ENCODE results near the gene ZNF19. TPM values are rescaled to one million over a fixed set of nuclear protein-coding genes. Genes with fewer than 3 reads are reported as not detected.
"Not testable (repeated sequence)": the region's sequence is repeated elsewhere in the genome, so short reads cannot be mapped to it uniquely, and the experiment has no call there.

Gene ZNF19
- polyA plus RNA-seq, 1 experiment: 1.6 TPM

GRCh38 chr16:71514476-71514875 is 25.4 kb upstream of the ZNF19 start:
- H3K4me3 ChIP-seq (ENCODE audit: low read depth, low read length): no peak overlapping the region
- no peaks in the 10 kb centered on the region for H3K36me3 ChIP-seq (ENCODE audit: control insufficient read depth, insufficient read depth, low read length)
- TF ChIP-seq, protein P1, sequence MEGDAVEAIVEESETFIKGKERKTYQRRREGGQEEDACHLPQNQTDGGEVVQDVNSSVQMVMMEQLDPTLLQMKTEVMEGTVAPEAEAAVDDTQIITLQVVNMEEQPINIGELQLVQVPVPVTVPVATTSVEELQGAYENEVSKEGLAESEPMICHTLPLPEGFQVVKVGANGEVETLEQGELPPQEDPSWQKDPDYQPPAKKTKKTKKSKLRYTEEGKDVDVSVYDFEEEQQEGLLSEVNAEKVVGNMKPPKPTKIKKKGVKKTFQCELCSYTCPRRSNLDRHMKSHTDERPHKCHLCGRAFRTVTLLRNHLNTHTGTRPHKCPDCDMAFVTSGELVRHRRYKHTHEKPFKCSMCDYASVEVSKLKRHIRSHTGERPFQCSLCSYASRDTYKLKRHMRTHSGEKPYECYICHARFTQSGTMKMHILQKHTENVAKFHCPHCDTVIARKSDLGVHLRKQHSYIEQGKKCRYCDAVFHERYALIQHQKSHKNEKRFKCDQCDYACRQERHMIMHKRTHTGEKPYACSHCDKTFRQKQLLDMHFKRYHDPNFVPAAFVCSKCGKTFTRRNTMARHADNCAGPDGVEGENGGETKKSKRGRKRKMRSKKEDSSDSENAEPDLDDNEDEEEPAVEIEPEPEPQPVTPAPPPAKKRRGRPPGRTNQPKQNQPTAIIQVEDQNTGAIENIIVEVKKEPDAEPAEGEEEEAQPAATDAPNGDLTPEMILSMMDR (IDR thresholded peaks at IDR 0.05; ENCODE audit: insufficient read depth, low read depth, low read length): no peak
- CTCF ChIA-PET: no interaction called here
- H3K27me3 ChIP-seq (ENCODE audit: control insufficient read depth, insufficient read depth, low read length): peaks cover 2% of the 10 kb centered on the region; the same call in 1 of the 2 replicates
- DNase-seq (ENCODE audit: low read depth): no peak
- POLR2A ChIA-PET: no interaction called here

DNA sequence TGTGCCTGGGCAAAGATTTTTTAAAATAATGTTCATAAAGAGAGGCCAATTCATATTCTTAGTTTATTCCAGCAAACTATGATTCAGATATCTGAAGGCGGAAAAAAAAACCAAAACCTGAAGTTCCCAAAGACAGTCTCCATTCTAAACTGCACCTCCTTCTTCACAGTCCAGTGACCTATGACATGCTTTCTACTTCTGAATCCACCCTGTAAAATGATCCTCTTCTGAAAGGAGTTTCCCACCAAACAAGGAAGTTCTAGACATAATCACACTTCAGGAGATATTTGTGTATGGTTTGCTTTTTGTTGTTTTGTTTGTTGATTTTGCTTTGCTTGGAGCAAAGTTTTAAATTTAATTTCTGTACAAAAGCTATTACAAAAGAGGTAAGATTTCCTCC is 24.2 kb upstream of the ZNF19 start:
- DNase-seq (ENCODE audit: low read depth): no peak
- Histone ChIP-seq H3K27me3 (ENCODE audit: control insufficient read depth, insufficient read depth, low read length) (peaks cover 2% of the 10 kb centered on the region; the same call in 1 of the 2 replicates), H3K4me3 (ENCODE audit: low read depth, low read length) (no peak overlapping the region), H3K36me3 (ENCODE audit: control insufficient read depth, insufficient read depth, low read length) (no peaks in the 10 kb centered on the region)
- CTCF ChIA-PET: interaction anchor here (0.8 kb wide), 1 partner anchor 98 kb away, joined by 3 read pairs; no protein-coding TSS in a partner anchor
- POLR2A ChIA-PET: interaction anchor here (0.7 kb wide), 1 partner anchor 959 kb away, joined by 4 read pairs; no protein-coding TSS in a partner anchor
- TF ChIP-seq, protein P1 (IDR thresholded peaks at IDR 0.05; ENCODE audit: insufficient read depth, low read depth, low read length): no peak

DNA sequence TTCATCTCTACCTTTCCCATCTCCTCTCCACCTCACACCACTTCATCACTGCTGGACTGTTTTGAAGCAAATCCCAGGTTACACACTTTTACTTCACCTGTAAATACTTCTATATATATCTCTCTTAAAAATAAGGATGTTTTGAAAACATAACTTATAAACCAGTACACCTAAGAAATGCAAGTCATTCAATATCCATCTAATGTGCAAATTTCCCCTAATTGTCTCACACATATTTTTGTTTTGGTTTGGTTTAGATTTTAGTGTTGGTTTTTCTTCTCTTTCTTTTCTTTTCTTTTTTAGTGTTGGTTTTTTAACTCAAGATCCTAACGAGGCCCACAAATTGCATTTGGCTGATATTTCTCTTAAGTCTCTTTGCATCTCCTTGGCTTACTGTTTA is 17.9 kb upstream of the ZNF19 start:
- CTCF ChIA-PET: interaction anchor here (1.5 kb wide), 1 partner anchor 94 kb away, joined by 6 read pairs; no protein-coding TSS in a partner anchor
- no peak for DNase-seq (ENCODE audit: low read depth)
- POLR2A ChIA-PET: no interaction called here
- H3K4me3 ChIP-seq (ENCODE audit: low read depth, low read length): no peak overlapping the region
- no peaks in the 10 kb centered on the region for H3K27me3 ChIP-seq (ENCODE audit: control insufficient read depth, insufficient read depth, low read length)
- no peaks in the 10 kb centered on the region for H3K36me3 ChIP-seq (ENCODE audit: control insufficient read depth, insufficient read depth, low read length)
- TF ChIP-seq, protein P1 (IDR thresholded peaks at IDR 0.05; ENCODE audit: insufficient read depth, low read depth, low read length): no peak

GRCh38 chr16:71504901-71505300 is 15.8 kb upstream of the ZNF19 start:
- no peaks in the 10 kb centered on the region for H3K27me3 ChIP-seq (ENCODE audit: control insufficient read depth, insufficient read depth, low read length)
- H3K36me3 ChIP-seq (ENCODE audit: control insufficient read depth, insufficient read depth, low read length): no peaks in the 10 kb centered on the region
- CTCF ChIA-PET: no interaction called here
- no peak overlapping the region for H3K4me3 ChIP-seq (ENCODE audit: low read depth, low read length)
- TF ChIP-seq, protein P1 (IDR thresholded peaks at IDR 0.05; ENCODE audit: insufficient read depth, low read depth, low read length): no peak
- DNase-seq (ENCODE audit: low read depth): no peak
- POLR2A ChIA-PET: no interaction called here

- POLR2A ChIA-PET; H3K4me3 ChIP-seq (ENCODE audit: low read depth, low read length); H3K27me3 ChIP-seq (ENCODE audit: control insufficient read depth, insufficient read depth, low read length); DNase-seq (ENCODE audit: low read depth); H3K36me3 ChIP-seq (ENCODE audit: control insufficient read depth, insufficient read depth, low read length): not testable (repeated sequence)
- CTCF ChIA-PET: interaction anchor here (1.0 kb wide), 1 partner anchor 91 kb away, joined by 4 read pairs; no protein-coding TSS in a partner anchor
These were observed 14.9 kb upstream of the ZNF19 start for GRCh38 chr16:71504051-71504450.

DNA sequence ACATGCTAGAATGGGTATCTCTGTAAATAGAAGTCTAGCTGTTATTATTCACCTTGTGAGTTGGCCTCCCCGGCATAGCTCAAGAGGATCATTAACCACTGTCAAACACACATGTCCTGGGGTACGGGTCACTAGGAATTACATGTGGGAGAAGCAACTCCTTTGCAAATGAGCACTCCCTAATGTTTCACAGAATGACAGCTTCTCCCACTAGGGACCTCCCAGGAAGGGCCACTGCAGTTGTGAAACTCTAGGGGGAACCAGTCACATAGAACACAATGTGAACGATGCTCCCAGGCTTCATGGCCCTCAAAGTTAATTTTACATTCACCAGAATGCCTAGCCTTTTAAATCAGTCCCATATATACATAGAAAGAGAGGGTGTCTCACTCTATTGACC is 12.4 kb upstream of the ZNF19 start:
- POLR2A ChIA-PET: no interaction called here
- TF ChIP-seq, protein P1 (IDR thresholded peaks at IDR 0.05; ENCODE audit: insufficient read depth, low read depth, low read length): no peak
- Histone ChIP-seq H3K36me3 (ENCODE audit: control insufficient read depth, insufficient read depth, low read length) (no peaks in the 10 kb centered on the region), H3K4me3 (ENCODE audit: low read depth, low read length) (no peak overlapping the region), H3K27me3 (ENCODE audit: control insufficient read depth, insufficient read depth, low read length) (no peaks in the 10 kb centered on the region; the same call in 1 of the 2 replicates)
- CTCF ChIA-PET: interaction anchor here (0.8 to 7.7 kb wide), 7 partner anchors 12 to 143 kb away, joined by 3 to 170 read pairs (median 4); partner anchors contain the start of genes CALB2 and ZNF19
- DNase-seq (ENCODE audit: low read depth): no peak
